CD4-positive, alpha-beta T cell treated with Interleukin-10 for 1 hour (primary cell): ENCODE data around the gene HELT.
"Not testable (repeated sequence)": the region's sequence is repeated elsewhere in the genome, so short reads cannot be mapped to it uniquely, and the experiment has no call there.

ENCODE experiments used
- DNase-seq: peaks from one replicate; pipeline ENCODE4 v3.0.0-alpha.2; 2020

HELT gene, protein sequence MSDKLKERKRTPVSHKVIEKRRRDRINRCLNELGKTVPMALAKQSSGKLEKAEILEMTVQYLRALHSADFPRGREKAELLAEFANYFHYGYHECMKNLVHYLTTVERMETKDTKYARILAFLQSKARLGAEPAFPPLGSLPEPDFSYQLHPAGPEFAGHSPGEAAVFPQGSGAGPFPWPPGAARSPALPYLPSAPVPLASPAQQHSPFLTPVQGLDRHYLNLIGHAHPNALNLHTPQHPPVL

DNA sequence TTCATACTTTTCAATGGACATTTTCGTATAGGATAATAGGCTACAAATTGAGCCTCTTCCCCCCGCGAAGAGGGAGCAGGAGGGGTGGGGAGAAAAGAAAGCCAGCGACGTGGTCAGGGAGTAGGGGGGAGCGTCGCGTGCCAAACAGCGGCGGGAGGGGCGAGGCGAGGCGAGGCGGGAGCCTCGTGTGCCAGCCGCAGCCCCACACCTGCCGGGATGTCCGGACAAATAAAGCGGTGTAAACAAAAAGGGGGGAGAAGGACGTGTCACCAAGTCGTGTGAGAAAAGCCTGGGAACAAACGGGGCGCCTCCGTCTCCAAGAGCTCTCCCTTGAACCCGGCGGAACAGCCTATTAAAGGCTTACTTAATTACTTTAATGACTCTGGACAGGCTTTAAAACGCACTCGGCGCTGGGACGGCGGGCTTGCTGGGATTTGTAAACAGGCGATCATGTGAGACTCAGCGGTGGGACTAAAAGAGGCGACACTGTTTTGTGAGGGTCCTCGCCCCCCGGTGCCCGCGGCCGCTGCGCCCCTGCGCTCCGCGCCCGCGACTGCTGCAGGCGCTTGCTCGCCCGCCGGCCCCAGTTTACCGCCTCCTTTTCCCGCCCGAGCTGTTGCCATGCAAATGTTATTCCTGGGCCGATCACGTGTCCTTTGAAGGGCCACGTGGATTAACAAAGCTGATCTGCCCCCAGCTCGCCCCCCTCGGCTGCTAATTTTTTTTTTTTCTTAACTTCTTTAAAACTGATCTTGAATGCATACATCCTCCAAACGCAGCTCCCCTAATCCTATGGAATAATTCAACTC is at the start of gene HELT:
Gene HELT (plus strand): TSS at position 527 of the 809 bp plus-strand sequence. CDS start 439 bp downstream, outside the sequence.
- no peak for DNase-seq

DNA sequence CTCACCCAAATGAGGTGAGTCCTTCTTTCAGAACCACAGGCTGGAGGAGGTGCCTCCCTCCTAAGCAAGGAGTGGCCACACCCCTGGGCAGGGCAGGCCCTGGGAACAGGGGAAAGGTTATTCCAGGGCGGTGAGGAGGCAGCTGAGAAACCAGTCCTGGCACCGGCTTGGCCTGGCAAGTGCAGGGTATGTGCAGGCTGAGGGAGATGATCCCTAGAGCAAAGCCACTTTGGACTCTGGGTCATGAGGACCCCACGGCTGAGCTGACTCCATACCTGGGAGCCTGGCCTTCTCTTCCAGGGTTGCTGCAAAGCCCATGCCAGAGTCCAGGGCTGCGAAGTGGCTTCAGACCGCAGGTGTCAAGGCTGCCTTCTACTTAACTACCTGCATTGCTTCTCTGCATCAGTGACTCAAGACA is 49.5 kb upstream of the HELT start:
- no peak for DNase-seq

DNA sequence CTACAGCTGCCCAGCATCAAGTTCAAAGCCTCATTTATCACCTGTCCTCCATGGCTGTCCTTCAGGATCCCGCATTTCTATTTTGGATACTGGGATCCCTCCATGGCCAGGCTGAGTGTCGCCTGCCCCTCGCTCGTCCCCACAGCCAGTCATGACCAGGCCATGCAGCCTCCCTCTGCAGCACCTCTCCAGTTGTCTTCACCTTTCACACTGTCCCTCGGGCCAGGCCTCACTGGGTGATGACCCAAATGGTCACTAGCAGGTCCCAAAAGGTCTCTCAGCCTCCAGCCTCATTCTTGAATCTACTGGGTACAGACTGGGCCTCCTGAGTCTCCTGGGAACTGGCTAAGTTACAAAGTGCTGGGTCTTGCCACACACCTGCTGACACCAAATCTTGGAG is 48.7 kb upstream of the HELT start:
- DNase-seq = no peak

DNA sequence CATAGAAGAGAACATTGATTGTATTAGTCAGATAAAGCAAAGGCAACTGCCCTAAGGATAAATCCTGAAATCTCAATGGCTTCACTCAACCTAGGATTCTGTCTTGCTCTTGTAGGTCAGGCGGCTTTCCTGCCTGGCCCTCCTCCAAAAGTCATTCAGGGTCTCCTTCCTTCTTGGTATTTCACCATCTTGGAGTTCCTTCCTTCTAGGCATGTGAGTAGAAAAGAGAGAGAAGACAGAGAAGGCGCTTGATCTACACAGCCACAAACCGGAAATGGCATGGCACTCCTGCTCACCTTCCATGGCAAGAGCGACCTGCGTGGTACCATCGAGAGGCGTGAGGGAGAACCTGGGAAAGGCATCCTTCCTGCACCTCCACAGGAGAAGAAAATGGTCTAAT is 45.3 kb upstream of the HELT start:
- DNase-seq = no peak

DNA sequence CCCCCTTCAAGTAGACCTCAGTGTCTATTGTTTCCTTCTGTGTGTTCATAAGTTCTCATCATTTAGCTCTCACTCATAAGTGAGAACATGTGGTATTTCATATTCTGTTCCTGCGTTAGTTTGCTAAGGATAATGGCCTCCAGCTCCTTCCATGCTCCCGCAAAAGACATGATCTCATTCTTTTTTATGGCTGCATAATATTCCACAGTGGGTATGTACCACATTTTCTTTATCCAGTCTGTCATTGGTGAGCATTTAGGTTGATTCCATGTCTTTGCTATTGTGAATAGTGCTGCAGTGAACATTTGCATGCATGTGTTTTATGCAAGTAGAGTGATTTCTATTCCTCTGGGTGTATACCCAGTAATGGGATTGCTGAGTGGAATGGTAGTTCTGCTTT is 41.9 kb upstream of the HELT start:
- not testable (repeated sequence) for DNase-seq

DNA sequence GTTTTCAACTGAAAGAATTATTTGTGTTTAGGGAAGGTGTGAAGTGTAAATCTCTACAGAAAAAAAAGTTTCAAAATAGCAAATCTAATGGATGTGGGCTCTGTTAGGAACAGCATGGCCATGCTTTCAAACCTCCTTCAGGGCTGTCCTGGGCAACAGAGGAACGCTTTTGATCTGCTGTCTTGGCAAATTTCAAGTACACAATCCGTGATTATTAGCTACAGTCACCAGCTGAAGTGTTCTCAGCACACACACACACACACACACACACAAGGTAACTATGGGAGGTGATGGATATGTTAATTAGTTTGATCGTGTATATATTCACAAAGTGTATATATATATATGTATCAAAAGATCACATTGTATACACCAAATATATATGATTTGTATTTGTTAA is 40.5 kb upstream of the HELT start:
- DNase-seq = no peak

DNA sequence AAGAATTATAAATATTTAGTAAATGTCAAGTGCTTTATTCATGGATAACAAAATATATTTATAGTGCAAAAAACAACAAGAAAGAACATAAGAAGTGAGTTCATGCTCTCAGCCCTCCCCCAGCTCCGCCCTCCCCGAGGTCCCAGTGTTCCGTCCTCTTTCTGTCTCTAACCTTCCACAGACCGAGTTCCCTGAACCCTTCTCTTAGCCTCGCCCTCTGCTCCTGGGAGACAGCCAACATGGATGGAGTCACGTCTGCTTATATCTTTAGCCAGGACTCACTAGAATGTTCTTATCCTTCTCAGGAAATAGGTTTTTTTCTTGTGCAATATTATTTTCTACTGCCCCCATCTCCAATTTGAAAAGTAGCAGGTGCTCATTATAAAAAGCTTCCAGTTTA is 40.1 kb upstream of the HELT start:
- no peak for DNase-seq

DNA sequence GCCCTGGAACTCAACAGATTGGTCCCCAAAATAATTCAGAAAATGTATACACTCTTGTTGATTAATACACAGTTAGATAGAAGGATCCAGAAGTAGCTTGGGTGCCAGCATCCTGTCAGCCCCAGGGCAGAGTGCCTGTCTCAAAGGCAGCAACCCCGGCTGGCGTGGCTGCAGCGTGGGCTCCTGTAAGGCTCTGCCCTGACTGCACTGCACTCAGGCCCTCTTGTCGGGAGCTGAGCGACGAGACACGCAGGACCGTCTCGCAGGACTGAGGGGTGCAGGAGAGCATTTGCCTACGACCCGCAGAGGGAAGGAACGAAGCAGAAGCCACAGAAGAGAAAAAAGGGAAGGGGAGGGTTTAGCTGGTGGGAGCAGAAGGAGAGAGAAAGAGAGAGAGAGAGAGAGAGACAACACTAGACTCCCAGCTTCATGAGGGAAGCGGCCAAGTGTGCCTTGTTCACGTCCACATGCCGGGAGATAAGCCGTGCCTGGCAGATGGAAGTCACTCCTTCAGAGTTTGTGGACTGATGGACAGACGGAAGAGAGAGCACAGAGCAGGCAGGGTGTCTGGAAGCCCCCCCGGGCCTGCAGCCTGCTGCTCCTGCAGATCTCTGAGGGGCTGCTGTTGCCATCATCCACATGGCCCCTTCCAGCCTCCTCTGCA is 38.7 kb upstream of the HELT start:
- DNase-seq = no peak

DNA sequence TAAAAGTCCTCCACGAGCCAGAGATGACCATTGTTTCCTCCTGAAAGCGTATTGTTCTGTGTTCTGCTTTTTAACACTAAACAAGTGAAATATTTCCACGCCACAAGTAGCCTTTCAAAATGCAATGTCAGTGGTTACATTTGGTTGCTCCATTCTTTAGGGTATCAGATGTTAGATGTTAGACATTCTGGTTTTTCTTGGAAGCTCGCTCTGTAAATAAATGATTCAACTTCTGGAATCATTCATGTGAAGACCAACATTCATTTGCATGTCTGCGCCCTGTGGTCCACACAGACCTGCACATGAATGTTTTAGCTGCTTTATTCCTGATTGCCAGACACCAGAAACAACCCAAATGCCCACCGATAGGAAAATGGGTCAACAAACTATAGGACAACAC is 38.0 kb upstream of the HELT start:
- DNase-seq = no peak

DNA sequence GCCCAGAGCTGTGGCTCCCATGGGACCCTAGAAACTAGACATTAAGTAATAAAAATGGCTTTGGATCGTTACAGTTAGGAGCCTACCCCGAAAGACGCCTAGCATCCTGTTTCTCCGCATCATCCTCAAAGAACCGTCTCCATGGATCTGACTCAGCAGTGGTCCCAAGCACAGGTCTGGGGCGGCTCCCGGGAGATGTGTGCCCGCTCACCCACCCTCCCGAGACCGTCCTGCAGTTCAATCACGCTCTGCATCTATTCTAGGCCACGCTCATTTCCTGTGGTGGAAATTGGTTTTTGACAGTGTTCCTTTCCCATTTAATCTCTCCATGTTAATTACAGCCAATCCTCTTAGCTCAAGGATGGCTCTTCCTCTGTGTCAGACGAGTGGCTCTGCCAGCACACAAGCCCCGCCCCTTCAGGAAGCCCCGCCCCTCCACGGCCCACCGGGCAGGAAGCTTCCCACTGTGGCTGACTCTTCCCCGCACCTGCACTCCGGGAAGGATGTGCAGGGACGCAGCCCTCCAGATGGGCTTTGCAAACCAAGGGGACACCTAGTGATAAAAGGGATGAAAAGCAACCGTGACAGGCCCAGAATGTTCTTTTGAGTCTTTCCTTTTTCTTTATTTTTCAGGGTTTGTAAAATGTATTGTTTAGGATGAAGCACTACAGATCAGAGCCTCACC is 34.5 kb upstream of the HELT start:
- DNase-seq = peak; percentile 59

DNA sequence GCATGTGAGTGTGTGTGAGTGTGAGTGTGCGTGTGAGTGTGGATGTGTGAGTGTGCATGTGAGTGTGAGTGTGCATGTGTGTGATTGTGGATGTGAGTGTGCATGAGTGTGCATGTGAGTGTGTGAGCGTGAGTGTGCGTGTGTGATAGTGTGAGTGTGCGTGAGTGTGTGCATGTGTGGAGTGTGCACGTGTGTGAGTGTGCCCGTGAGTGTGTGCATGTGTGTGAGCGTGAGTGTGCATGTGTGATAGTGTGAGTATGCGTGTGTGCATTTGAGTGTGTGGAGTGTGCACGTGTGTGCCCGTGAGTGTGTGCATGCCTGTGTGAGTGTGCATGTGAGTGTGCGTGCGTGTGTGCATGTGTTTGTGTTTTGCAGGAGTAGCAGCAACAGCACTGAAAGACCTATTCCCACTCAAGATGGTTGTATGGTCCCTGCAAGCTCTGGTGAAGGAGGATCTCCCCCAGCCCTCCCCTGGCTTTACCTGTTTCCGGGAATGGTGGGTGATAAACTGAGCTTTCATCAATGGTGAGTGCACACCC is 30.7 kb upstream of the HELT start:
- DNase-seq = no peak

DNA sequence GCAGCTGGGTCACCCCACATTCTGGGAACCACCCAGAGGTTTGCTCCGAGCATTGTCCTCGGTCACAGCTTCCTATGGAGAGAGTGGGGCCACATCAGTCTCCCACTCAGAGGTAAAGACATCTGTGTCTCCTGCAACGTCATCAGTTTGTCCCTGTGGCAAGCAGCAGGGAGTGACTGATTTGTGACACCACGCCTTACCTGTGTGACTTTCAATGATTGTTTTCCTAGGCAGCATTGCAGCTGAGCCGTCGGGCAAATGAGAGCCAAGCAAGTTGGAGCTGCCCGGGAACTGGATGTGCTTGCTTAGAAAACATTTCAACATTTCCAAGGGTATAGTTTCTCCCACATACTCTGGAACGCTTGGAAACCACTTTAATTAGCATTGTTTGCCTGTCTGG is 29.7 kb upstream of the HELT start:
- DNase-seq = no peak

DNA sequence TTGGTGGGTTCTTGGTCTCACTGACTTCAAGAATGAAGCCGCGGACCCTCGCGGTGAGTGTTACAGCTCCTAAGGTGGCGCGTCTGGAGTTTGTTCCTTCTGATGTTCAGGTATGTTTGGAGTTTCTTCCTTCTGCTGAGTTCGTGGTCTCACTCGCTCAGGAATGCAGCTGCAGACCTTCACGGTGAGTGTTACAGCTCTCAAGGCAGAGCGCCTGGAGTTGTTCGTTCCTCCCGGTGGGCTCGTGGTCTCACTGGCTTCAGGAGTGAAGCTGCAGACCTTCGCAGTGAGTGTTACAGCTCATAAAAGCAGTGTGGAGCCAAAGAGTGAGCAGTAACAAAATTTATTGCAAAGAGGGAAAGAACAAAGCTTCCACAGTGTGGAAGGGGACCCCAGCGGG is 29.0 kb upstream of the HELT start:
- not testable (repeated sequence) for DNase-seq

DNA sequence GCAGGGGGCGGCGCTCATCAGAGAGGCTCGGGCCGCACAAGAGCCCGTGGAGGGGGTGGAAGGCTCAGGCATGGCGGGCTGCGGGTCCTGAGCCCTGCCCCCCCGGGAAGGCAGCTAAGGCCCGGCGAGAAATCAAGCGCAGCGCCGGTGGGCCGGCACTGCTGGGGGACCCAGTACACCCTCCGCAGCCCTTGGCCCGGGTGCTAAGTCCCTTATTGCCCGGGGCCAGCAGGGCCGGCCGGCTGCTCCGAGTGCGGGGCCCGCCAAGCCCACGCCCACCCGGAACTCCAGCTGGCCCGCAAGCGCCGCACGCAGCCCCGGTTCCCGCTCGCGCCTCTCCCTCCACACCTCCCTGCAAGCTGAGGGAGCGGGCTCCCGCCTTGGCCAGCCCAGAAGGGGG is 28.2 kb upstream of the HELT start:
- DNase-seq = not testable (repeated sequence)

DNA sequence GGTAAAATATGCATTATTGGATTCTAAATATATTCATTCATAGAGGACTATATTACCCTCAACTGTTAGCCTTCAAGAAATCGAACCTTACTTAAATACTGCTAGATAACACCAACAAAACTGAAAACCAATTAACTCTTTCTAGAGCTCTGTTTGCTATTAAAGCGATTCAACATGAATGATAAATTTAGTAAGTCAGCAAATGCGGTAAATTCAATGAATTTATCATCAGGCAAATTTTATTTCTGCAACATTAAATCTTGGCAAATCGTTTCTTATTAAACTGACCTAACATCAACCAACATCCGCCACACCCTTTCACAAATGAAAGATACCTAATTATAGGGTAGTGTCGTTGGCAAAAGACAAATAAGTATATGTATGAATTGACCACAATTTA is 26.4 kb upstream of the HELT start:
- no peak for DNase-seq

DNA sequence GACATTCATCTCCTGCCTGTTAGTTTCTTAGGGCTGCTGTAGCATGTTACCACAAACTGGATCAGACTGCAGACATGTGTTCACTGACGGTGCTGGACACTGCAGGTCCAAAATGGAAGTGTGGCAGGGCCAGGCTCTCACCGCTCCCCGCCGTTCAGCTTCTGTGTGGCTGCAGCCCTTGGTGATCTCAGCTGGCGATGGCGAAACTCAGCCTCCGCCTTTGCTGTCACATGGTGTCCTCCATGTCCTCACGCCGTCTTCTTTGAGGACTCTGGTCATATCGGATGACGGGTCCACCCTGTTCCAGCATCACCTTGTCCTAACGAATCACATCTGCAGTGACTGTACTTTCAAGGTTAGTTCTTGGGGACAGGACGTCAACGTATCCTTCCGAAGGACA is 25.9 kb upstream of the HELT start:
- DNase-seq = no peak

DNA sequence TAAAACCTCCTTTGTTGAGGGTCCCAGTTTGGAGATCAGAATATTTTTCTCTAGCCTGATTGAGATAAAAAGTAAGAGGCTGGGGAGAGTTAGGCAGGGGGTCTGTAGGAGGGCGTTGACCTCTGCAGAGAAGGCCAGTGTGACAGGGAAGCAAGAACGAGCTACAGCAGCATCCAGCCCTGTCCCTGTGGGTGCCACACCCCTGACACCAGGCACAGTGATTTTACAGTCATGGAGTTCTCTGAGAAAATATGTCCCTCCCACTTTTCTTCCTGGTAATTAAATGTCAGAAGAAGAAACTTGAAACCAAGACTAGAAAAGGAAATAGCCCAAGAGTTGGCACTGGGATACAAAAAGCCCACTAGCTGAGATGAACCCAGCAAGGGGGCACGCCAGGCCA is 25.0 kb upstream of the HELT start:
- no peak for DNase-seq

DNA sequence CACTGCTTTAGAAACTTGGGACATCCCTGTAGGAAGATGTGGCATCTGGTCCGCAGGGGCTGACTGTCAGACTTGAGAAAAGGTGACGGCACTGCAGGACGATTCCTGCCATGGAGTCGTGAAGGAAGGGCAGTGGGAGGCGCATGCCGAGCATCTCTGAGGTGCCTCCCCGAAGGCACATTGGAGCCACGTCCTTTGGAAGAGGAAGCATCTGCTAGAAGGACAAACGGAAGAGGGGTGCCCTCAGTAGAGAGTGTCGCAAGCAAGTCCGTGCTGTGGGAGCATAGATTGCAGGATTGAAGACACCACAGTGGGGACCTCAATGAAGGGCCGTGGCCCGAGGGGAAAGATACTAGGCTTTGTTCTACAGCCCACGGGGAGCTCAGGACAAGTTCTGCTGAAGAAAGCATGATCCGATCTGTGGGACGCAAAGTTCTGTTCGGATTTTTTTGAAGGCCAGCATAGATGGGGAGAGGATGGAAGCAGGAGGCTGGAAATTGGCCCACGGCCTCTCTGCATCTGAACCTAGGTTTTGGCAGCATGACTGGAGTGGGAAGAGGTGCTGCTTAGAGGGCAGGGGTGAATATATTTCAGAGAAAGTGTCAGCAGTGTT is 24.2 kb upstream of the HELT start:
- no peak for DNase-seq

DNA sequence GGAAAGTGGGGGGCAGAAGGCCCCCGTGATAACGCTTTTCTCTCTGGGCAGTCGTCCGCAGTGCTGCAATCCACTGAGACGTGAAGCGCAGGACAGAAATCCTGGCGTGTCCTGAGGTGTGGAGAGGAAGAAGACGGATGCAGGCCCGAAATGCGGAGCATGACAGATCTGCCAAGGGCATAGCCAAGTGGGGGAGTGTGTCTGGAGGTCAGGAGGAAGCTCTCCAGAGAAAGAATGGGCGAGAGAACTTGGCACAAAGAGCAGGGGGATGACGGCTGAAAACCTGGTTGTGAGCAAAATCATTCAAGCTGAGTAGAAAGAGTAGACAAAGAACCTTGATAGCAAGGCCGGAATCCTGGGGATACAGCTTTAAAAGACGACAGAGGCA is 23.7 kb upstream of the HELT start:
- no peak for DNase-seq

DNA sequence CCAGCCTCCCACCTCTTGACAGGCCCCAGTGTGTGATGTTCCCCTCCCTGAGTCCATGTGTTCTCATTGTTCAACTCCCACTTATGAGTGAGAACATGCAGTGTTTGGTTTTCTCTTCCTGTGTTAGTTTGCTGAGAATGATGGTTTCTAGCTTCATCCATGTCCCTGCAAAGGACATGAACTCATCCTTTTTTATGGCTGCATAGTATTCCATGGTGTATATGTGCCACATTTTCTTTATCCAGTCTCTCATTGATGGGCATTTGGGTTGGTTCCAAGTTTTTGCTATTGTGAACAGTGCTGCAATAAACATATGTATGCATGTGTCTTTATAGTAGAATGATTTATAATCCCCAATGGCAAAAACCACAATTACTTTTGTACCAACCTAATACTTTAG is 20.6 kb upstream of the HELT start:
- DNase-seq = not testable (repeated sequence)

DNA sequence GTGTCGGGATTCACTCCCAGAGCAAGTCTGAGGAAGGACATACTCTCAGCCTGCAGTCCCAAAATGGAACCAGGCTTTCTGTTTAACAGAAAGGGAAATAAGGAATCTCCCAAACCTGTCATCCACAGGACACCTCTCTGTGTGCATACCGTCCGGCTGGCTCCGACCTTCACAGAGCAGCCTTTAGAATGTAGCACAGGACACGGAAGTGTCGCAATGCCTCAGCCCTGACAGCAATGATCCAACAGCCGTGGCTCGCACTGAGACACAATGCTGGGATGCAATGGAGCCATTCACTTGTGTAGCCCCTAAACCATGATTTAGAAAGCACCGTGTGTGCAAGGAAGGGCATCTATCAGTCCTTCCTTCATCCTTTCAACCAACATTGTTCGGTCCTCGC is 15.5 kb upstream of the HELT start:
- DNase-seq = no peak

DNA sequence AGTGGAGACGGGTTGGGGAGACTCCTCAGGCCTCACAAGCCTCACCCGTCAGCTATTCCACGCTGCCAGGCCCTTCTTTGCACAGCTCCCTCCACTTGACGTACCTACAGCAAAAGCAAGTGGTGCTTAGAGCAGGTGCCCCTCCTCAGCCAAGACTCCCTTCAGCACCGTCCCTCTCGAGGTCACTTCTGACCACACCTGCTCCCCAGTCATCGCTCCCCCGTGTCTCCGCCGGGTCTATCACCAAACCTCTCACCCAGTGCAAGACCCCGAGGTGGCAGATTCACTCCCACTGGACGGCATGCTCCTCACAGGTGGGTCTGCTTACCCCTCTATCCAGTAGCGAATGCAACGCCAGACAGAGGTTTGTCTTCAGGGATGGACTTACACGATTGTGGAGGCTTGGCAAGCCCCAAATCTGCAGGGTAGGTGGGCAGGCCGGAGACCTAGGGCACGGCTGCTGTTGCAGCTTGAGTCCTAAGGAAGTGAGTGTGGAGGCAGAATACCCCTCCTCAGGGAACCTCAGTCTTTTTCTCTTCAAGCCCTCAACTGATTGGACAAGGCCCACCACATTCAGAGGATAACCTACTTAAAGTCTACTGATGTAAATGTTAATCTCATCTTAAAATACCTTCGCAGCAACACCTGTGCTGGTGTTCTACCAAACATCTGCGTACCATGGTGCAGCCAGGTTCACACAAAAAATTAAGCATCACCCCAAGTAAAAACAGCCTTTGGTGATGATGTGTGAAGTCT is 14.5 kb upstream of the HELT start:
- DNase-seq = no peak
